HG03432 (cell line): ENCODE measurements around the gene FNDC8.
"Not testable (repeated sequence)": the region's sequence is repeated elsewhere in the genome, so short reads cannot be mapped to it uniquely, and the experiment has no call there.

ENCODE experiments used
- ATAC-seq: cut with Tn5 transposase; IDR thresholded peaks from one replicate; pipeline ENCODE4 v1.9.1; 2021; ENCODE audit warnings: mild to moderate bottlenecking, moderate library complexity; ENCODE audit not compliant: unreplicated experiment

The FNDC8 gene

GRCh38 chr17:35141681-35142466 is 20.5 kb downstream of the FNDC8 start, which contains the start of gene NLE1:
NLE1 (minus strand) TSS chr17:35142303; CDS start chr17:35142275, 28 bp downstream.
- ATAC-seq: peak; percentile 89

GRCh38 chr17:35142467-35142796 is 21.0 kb downstream of the FNDC8 start:
- peak; percentile 18 for ATAC-seq

GRCh38 chr17:35144840-35145239 is 23.4 kb downstream of the FNDC8 start:
- ATAC-seq: no peak

- no peak for ATAC-seq
These were observed 24.9 kb downstream of the FNDC8 start for GRCh38 chr17:35146214-35146833.

GRCh38 chr17:35147375-35147905 is 26.0 kb downstream of the FNDC8 start, which contains the start of gene UNC45B:
UNC45B (plus strand) TSS chr17:35147817; CDS start chr17:35148264, 447 bp downstream.
- no peak for ATAC-seq

GRCh38 chr17:35148144-35148543 is 26.7 kb downstream of the FNDC8 start:
- no peak for ATAC-seq

- ATAC-seq: no peak
These were observed 28.5 kb downstream of the FNDC8 start for GRCh38 chr17:35149941-35150340.

GRCh38 chr17:35151080-35151479 is 29.7 kb downstream of the FNDC8 start:
- ATAC-seq: not testable (repeated sequence)

- ATAC-seq: no peak
These were observed 31.2 kb downstream of the FNDC8 start for GRCh38 chr17:35152421-35153140.

GRCh38 chr17:35154196-35155165 is 33.1 kb downstream of the FNDC8 start:
- ATAC-seq: no peak

GRCh38 chr17:35155246-35155645 is 33.8 kb downstream of the FNDC8 start:
- no peak for ATAC-seq

- no peak for ATAC-seq
These were observed 38.5 kb downstream of the FNDC8 start for GRCh38 chr17:35159940-35160339.

- ATAC-seq: no peak
These were observed 39.2 kb downstream of the FNDC8 start for GRCh38 chr17:35160354-35161201.

- ATAC-seq: no peak
These were observed 39.9 kb downstream of the FNDC8 start for GRCh38 chr17:35161281-35161761.

GRCh38 chr17:35162755-35163154 is 41.3 kb downstream of the FNDC8 start:
- ATAC-seq: no peak

GRCh38 chr17:35163886-35164285 is 42.5 kb downstream of the FNDC8 start:
- no peak for ATAC-seq

GRCh38 chr17:35164716-35165115 is 43.3 kb downstream of the FNDC8 start:
- no peak for ATAC-seq

- ATAC-seq: no peak
These were observed 45.1 kb downstream of the FNDC8 start for GRCh38 chr17:35166526-35166925.

- no peak for ATAC-seq
These were observed 45.6 kb downstream of the FNDC8 start for GRCh38 chr17:35167046-35167445.
